K562 (cell line): ENCODE data around the gene CUL2. TPM values are rescaled to one million over a fixed set of nuclear protein-coding genes. Genes with fewer than 3 reads are reported as not detected.

Source experiments
- ATAC-seq: fragments of 200-7000 bp; cut with Tn5 transposase; 3 replicates; pipeline ENCODE4 v1.9.1; 2020; ENCODE audit warnings: moderate library complexity
- BruUV-seq: library from RNA; stranded (reverse); fragments of 400-500 nt; replicated peaks from 2 replicates; lab custom pipeline; 2021; lab: Mats Ljungman, UMichigan
- CTCF ChIA-PET: fragments of 300-600 bp; formaldehyde crosslinking; extraction: SDS; loops from one replicate; lab custom pipeline; 2021; ENCODE audit warnings: low intra/inter-chr PET ratio; lab: Yijun Ruan, JAX
- POLR2A ChIA-PET: fragments of 300-600, 350-650 bp; sonication (Branson Sonifier 250); formaldehyde crosslinking; extraction: SDS; loops from one replicate; lab custom pipeline; 2021; ENCODE audit warnings: antibody characterized with exemption, inconsistent platforms; lab: Yijun Ruan, JAX
- DNase-seq, 4 experiments: peaks; one replicate each; pipeline versions ENCODE4 v3.0.0 to v3.0.0-alpha.2; 2011 to 2018; ENCODE audit warnings: low spot score in 3 of 4, mixed read lengths in 3 of 4; ENCODE audit errors: extremely low read depth in 1 of 4
- FAIRE-seq: peaks from 2 replicates; lab custom pipeline; 2011; peaks lifted over from hg19 to GRCh38; lab: Jason Lieb, UNC
- H2AFZ ChIP-seq: 2 replicates; pipeline ENCODE4 v1.6.0; 2011; ENCODE audit warnings: low read depth, low read length, control low read depth, inconsistent platforms
- H3K27ac ChIP-seq: fragments of 200-600 bp; 3 replicates; pipeline ENCODE4 v1.8.0; 2011; ENCODE audit warnings: low read depth, mild to moderate bottlenecking, control low read depth, inconsistent platforms, low read length, moderate library complexity, mixed read lengths; ENCODE audit errors: extremely low read depth
- H3K27me3 ChIP-seq, 2 experiments: fragments of 300-600 bp in 1 of 2; 2 replicates in 1 of 2; 3 replicates in 1 of 2; pipeline versions ENCODE4 v1.6.0 to v1.8.0; 2011; ENCODE audit warnings: inconsistent platforms in 2 of 2, low read length in 2 of 2, mild to moderate bottlenecking in 1 of 2, mixed read lengths in 1 of 2, moderate library complexity in 1 of 2; ENCODE audit not compliant: control insufficient read depth in 2 of 2, insufficient read depth in 2 of 2
- H3K36me3 ChIP-seq: fragments of 300-600 bp; 3 replicates; pipeline ENCODE4 v1.8.0; 2011; ENCODE audit warnings: mild to moderate bottlenecking, low read length, inconsistent platforms; ENCODE audit not compliant: control insufficient read depth, insufficient read depth
- H3K4me1 ChIP-seq, 2 experiments: fragments of 200-600 bp in 1 of 2; replicated peaks in 1 of 2; 2 replicates in 1 of 2; 3 replicates in 1 of 2; pipeline versions ENCODE4 v1.5.1 to v1.8.0; 2011; ENCODE audit warnings: inconsistent platforms in 2 of 2, low read length in 2 of 2, mild to moderate bottlenecking in 1 of 2, mixed read lengths in 1 of 2, moderate library complexity in 1 of 2; ENCODE audit not compliant: control insufficient read depth in 2 of 2, insufficient read depth in 2 of 2
- H3K4me2 ChIP-seq: 2 replicates; pipeline ENCODE4 v1.6.1; 2011; ENCODE audit warnings: low read length, control low read depth, inconsistent platforms, mixed read lengths; ENCODE audit not compliant: insufficient read depth
- H3K4me3 ChIP-seq: fragments of 200-600 bp; sonication (generic), shearing (Covaris generic); 2 replicates; pipeline ENCODE4 v1.5.1; 2016; ENCODE audit warnings: control low read depth, inconsistent platforms
- H3K79me2 ChIP-seq: fragments of 200-600 bp; 3 replicates; pipeline ENCODE4 v1.8.0; 2011; ENCODE audit warnings: low read length, inconsistent platforms; ENCODE audit not compliant: control insufficient read depth, insufficient read depth
- H3K9ac ChIP-seq, 2 experiments: 2 replicates each; pipeline versions ENCODE4 v1.6.0 to v1.6.1; 2011; ENCODE audit warnings: low read depth in 2 of 2, low read length in 2 of 2, control low read depth in 1 of 2, inconsistent platforms in 1 of 2, mild to moderate bottlenecking in 1 of 2, mixed read lengths in 1 of 2; ENCODE audit not compliant: insufficient read depth in 1 of 2
- H3K9me1 ChIP-seq: one replicate; pipeline ENCODE4 v1.6.0; 2011; ENCODE audit warnings: inconsistent platforms, mild to moderate bottlenecking, low read length, moderate library complexity; ENCODE audit not compliant: control insufficient read depth, insufficient read depth
- H3K9me3 ChIP-seq: replicated peaks from 2 replicates; pipeline ENCODE4 v1.5.1; 2011; ENCODE audit warnings: low read depth, low read length, inconsistent platforms; ENCODE audit not compliant: control insufficient read depth, insufficient read depth
- H4K20me1 ChIP-seq: replicated peaks from 2 replicates; pipeline ENCODE4 v1.6.1; 2011; ENCODE audit warnings: low read length, inconsistent platforms, mixed read lengths; ENCODE audit not compliant: control insufficient read depth, insufficient read depth
- BRCA1 ChIP-seq, 2 experiments: fragments of 450-650 bp in 1 of 2; sonication (generic) in 1 of 2; formaldehyde crosslinking in 1 of 2; IDR thresholded peaks; 2 replicates each; pipeline versions ENCODE4 v1.5.0 to v1.6.1; 2017 to 2020; ENCODE audit warnings: mild to moderate bottlenecking in 1 of 2, missing genetic modification reagents in 1 of 2
- CC2D1A ChIP-seq: fragments of 450-650 bp; IDR thresholded peaks from 2 replicates; pipeline ENCODE4 v1.6.1; 2017; ENCODE audit warnings: mild to moderate bottlenecking
- E2F1 ChIP-seq: sonication (generic); formaldehyde crosslinking; IDR thresholded peaks from 2 replicates; pipeline ENCODE4 v1.8.1; 2023; ENCODE audit warnings: mild to moderate bottlenecking, missing genetic modification reagents, moderate library complexity
- E4F1 ChIP-seq: fragments of 250-450 bp; sonication (Bioruptor Pico); IDR thresholded peaks from 2 replicates; pipeline ENCODE4 v1.5.0; 2021; ENCODE audit warnings: mild to moderate bottlenecking, borderline replicate concordance
- HDAC1 ChIP-seq, 2 experiments: fragments of 450-650 bp; IDR thresholded peaks; 2 replicates each; pipeline ENCODE4 v1.6.1; 2016 to 2017; ENCODE audit warnings: inconsistent platforms in 1 of 2, mild to moderate bottlenecking in 1 of 2, moderate library complexity in 1 of 2
- HNRNPK ChIP-seq: fragments of 200-400 bp; formaldehyde crosslinking; IDR thresholded peaks from one replicate; pipeline ENCODE4 v1.6.1; 2018; ENCODE audit warnings: mild to moderate bottlenecking, low read depth, low read length; ENCODE audit not compliant: poor library complexity, severe bottlenecking
- MAFG ChIP-seq: fragments of 450-650 bp; conservative IDR thresholded peaks from 2 replicates; pipeline ENCODE4 v1.6.1; 2016; ENCODE audit warnings: missing genetic modification characterization, missing compliant biosample characterization
- NRF1 ChIP-seq, 2 experiments: fragments of 450-650 bp; IDR thresholded peaks in 1 of 2; conservative IDR thresholded peaks in 1 of 2; 2 replicates each; pipeline ENCODE4 v1.6.1; 2014; ENCODE audit warnings: mild to moderate bottlenecking in 2 of 2
- PTBP1 ChIP-seq: fragments of 200-400 bp; formaldehyde crosslinking; IDR thresholded peaks from 2 replicates; pipeline ENCODE4 v1.6.1; 2017; ENCODE audit warnings: low read depth, low read length
- TCF3 ChIP-seq: sonication (generic); formaldehyde crosslinking; IDR thresholded peaks from 2 replicates; pipeline ENCODE4 v1.4.0; 2020; ENCODE audit warnings: mild to moderate bottlenecking, missing genetic modification reagents
- THAP12 ChIP-seq: fragments of 250-450 bp; sonication (Bioruptor Pico); IDR thresholded peaks from 2 replicates; pipeline ENCODE4 v1.9.0; 2021; ENCODE audit warnings: mild to moderate bottlenecking, inconsistent platforms
- THRB ChIP-seq: fragments of 450-650 bp; formaldehyde crosslinking; conservative IDR thresholded peaks from 2 replicates; pipeline ENCODE4 v1.4.0; 2022; ENCODE audit warnings: mild to moderate bottlenecking, missing genetic modification characterization
- ZFP1 ChIP-seq: fragments of 450-650 bp; formaldehyde crosslinking; IDR thresholded peaks from 2 replicates; pipeline ENCODE4 v1.4.0; 2020; ENCODE audit warnings: mild to moderate bottlenecking, mixed read lengths
- ZKSCAN3 ChIP-seq: fragments of 250-450 bp; sonication (Bioruptor Pico); IDR thresholded peaks from 2 replicates; pipeline ENCODE4 v1.4.0; 2020
- ZNF121 ChIP-seq: sonication (generic); formaldehyde crosslinking; conservative IDR thresholded peaks from 2 replicates; pipeline ENCODE4 v1.8.0; 2022; ENCODE audit warnings: missing genetic modification reagents
- ZNF224 ChIP-seq: sonication (generic); formaldehyde crosslinking; IDR thresholded peaks from 2 replicates; pipeline ENCODE4 v1.8.0; 2022; ENCODE audit warnings: mild to moderate bottlenecking, missing genetic modification reagents
- WGBS: fragments of 100-300 bp; shearing (Covaris generic); methylation state at CpG from one replicate; pipeline ENCODE4 v1.1.6; 2016; ENCODE audit warnings: low coverage, mixed read lengths; ENCODE audit not compliant: insufficient coverage; ENCODE audit errors: missing lambda C conversion rate; 5-methylcytosine and 5-hydroxymethylcytosine counted together
- in situ Hi-C: fragments of 300-500 bp; cut with MboI; formaldehyde crosslinking; loops from 4 replicates; pipeline ENCODE4 v1.15.0; 2018; ENCODE audit warnings: inconsistent platforms, mixed read lengths
- intact Hi-C: fragments of 100-400 bp; cut with micrococcal nuclease; formaldehyde crosslinking; loops from 2 replicates; pipeline ENCODE4 v1.14.2; 2022
- polyA plus RNA-seq, 8 experiments: library from polyadenylated mRNA; depleted of rRNA in 4 of 8; stranded (reverse) in 5 of 8; unstranded in 3 of 8; fragments of >200 nt; fragmentation: Nextera tagmentation in 2 of 8; fragmentation: Illumina TruSeq in 1 of 8; extraction: Ambion mirVana in 2 of 8; extraction: Trizol in 1 of 8; gene quantifications; 2 replicates each; pipeline versions ENCODE4 v1.2.1 to v1.2.3, GENCODE V29; 2011 to 2014; ENCODE audit warnings: inconsistent platforms in 1 of 8, missing spikeins in 1 of 8
- total RNA-seq, 7 experiments: library from RNA; depleted of rRNA in 6 of 7; stranded (reverse); fragments of >200 nt in 6 of 7; fragmentation: Illumina TruSeq in 2 of 7; extraction: Trizol in 2 of 7; gene quantifications; 2 replicates each; pipeline versions ENCODE4 v1.2.1 to v1.2.3, GENCODE V29; 2011 to 2021; ENCODE audit warnings: low replicate concordance in 1 of 7

CUL2 gene
- total and polyA plus RNA-seq, 9 of the 15 experiments (the other 6 are each of a cell fraction or from before 2014, with no cell fraction given) = 17.3 to 46.3 (median 41.2) TPM

- H3K4me1 ChIP-seq = no peaks in the 10 kb centered on the region; a peak in 1 of 5 replicates
- FAIRE-seq (no peak), ATAC-seq (no peak), DNase-seq (no peak)
- no peak overlapping the region for H3K9ac ChIP-seq
- no peaks in the 10 kb centered on the region for H3K9me3 ChIP-seq
- BruUV-seq = no TSS peak
- in situ Hi-C loops = no loop called here
- H3K27ac ChIP-seq = no peak overlapping the region
- H4K20me1 ChIP-seq = no peaks in the 10 kb centered on the region
- H3K36me3 ChIP-seq = no peaks in the 10 kb centered on the region
- no peaks in the 10 kb centered on the region for H3K79me2 ChIP-seq
- no peak overlapping the region for H3K4me3 ChIP-seq
- intact Hi-C loops = no loop called here
- 13% methylated on average over 14 of the region's 14 CpGs for WGBS
- no peak overlapping the region for H2AFZ ChIP-seq
- CTCF ChIA-PET = interaction anchor here (0.6 kb wide), 1 partner anchor 31 kb away, joined by 3 read pairs; no protein-coding TSS in a partner anchor
- H3K9me1 ChIP-seq = no peaks in the 10 kb centered on the region
- peaks cover 18 to 36% of the 10 kb centered on the region in 2 experiments; a peak in 4 of 5 replicates for H3K27me3 ChIP-seq
- no peak overlapping the region for H3K4me2 ChIP-seq
- POLR2A ChIA-PET = interaction anchor here (0.7 to 0.9 kb wide), 2 partner anchors 159 to 311 kb away, joined by 3 to 4 read pairs; partner anchors contain the start of gene CREM
- TF ChIP-seq ZNF121 (CRISPR knock-in tag) (no peak), CC2D1A (no peak), TCF3 (CRISPR knock-in tag) (no peak), ZKSCAN3 (CRISPR knock-in tag) (no peak), E4F1 (no peak), HDAC1 (IDR thresholded peaks at IDR 0.05) (no peak), HNRNPK (no peak), ZNF224 (CRISPR knock-in tag) (no peak), ZFP1 (CRISPR knock-in tag) (no peak), THAP12 (CRISPR knock-in tag) (no peak), BRCA1 (IDR thresholded peaks at IDR 0.05) (no peak), BRCA1 (CRISPR knock-in tag; IDR thresholded peaks at IDR 0.05) (no peak), THRB (CRISPR knock-in tag) (no peak), E2F1 (CRISPR knock-in tag) (no peak), PTBP1 (no peak), NRF1 (conservative IDR thresholded peaks at IDR 0.05 in 1 of 2, IDR thresholded peaks at IDR 0.05 in 1 of 2) (no peak), MAFG (no peak)
Observed at GRCh38 chr10:34967335-34967880, 122.7 kb downstream of the CUL2 start.
